Kidney (tissue), 14 donors: ENCODE results near the gene RGSL1. TPM values are rescaled to one million over a fixed set of nuclear protein-coding genes. Genes with fewer than 3 reads are reported as not detected.
A peak's percentile ranks its signal among the peaks of the same experiment; 100 is the strongest.

ENCODE experiments used
- DNase-seq, 5 donors: peaks; one replicate each; pipeline ENCODE4 v3.0.0-alpha.2; 2013 to 2020
- FAIRE-seq: peaks from 2 replicates; lab custom pipeline; 2012; peaks lifted over from hg19 to GRCh38; lab: Jason Lieb, UNC
- H3K27ac ChIP-seq, 2 donors: one replicate each; pipeline ENCODE4 v1.7.0; 2013; ENCODE audit warnings: low read depth in 2 of 2, low read length in 2 of 2, inconsistent platforms in 1 of 2
- H3K27me3 ChIP-seq: one replicate; pipeline ENCODE4 v1.7.1; 2013; ENCODE audit warnings: low read length, inconsistent platforms; ENCODE audit not compliant: control insufficient read depth, insufficient read depth
- H3K36me3 ChIP-seq, 3 donors: one replicate each; pipeline versions ENCODE4 v1.7.0 to v1.7.1; 2013; ENCODE audit warnings: low read length in 3 of 3, control low read depth in 1 of 3, inconsistent platforms in 1 of 3; ENCODE audit not compliant: insufficient read depth in 3 of 3, control insufficient read depth in 2 of 3
- H3K4me1 ChIP-seq, 3 donors: one replicate each; pipeline versions ENCODE4 v1.7.0 to v1.7.1; 2013; ENCODE audit warnings: low read length in 3 of 3, inconsistent platforms in 1 of 3, low read depth in 1 of 3; ENCODE audit not compliant: control insufficient read depth in 2 of 3, insufficient read depth in 2 of 3
- H3K4me3 ChIP-seq, 3 donors: one replicate each; pipeline versions ENCODE4 v1.7.0 to v1.8.1; 2013; ENCODE audit warnings: low read length in 3 of 3, control low read depth in 1 of 3, inconsistent platforms in 1 of 3
- H3K9ac ChIP-seq, 3 donors: one replicate each; pipeline versions ENCODE4 v1.7.0 to v1.7.1; 2013; ENCODE audit warnings: low read length in 3 of 3, control low read depth in 1 of 3, inconsistent platforms in 1 of 3
- H3K9me3 ChIP-seq, 3 donors: one replicate each; pipeline versions ENCODE4 v1.7.0 to v1.7.1; 2013; ENCODE audit warnings: low read length in 3 of 3, control low read depth in 1 of 3, inconsistent platforms in 1 of 3; ENCODE audit not compliant: control insufficient read depth in 2 of 3, insufficient read depth in 1 of 3
- intact Hi-C: fragments of 100-400 bp; cut with DNase I; formaldehyde crosslinking; loops from one replicate; pipeline ENCODE4 v1.11.1; 2022
- polyA plus RNA-seq: library from polyadenylated mRNA; stranded (reverse); fragments of 350-450 nt; fragmentation: Illumina TruSeq; extraction: RNeasy Lipid Tissue Mini Kit (QIAGEN cat#74804); gene quantifications from one replicate; pipeline ENCODE4 v1.2.3, GENCODE V29; 2014; ENCODE audit warnings: low read depth, low replicate concordance; ENCODE audit not compliant: insufficient read depth
- total RNA-seq: library from RNA; stranded (reverse); fragmentation: NEBNext Ultra II Directional; extraction: Animal tissue kit (Norgen Biotek cat#: 25700); gene quantifications from one replicate; pipeline ENCODE4 v1.2.1, GENCODE V29; 2021
- TF ChIP-seq, protein P1 (sequence below): IDR thresholded peaks from 3 replicates; pipeline ENCODE4 v1.5.1; 2012; ENCODE audit warnings: mild to moderate bottlenecking, moderate library complexity, borderline replicate concordance; ENCODE audit not compliant: insufficient read depth; ENCODE audit errors: extremely low read depth
- donor health status: control.
- donor health status: control.
- donor health status: control.
- donor health status: control.
- donor health status: control.
- donor health status: DM: yes; HTN: yes; CAD: no.
- donor health status: Normal renal cell carcinoma (clear cell type).

RGSL1 gene
- total and polyA plus RNA-seq, 2 donors from 2014 or later: not detected

- intact Hi-C loops: no loop called here
Measured at GRCh38 chr1:182587666-182588499, 137.9 kb downstream of the RGSL1 start.

GRCh38 chr1:182588500-182589396 is 138.8 kb downstream of the RGSL1 start, which contains the start of gene RNASEL:
Gene RNASEL (minus strand): TSS chr1:182589256. CDS start chr1:182586806, 2,450 bp downstream.
- Histone ChIP-seq H3K4me1 (peaks cover 0 to 10% (median 7%) of the 10 kb centered on the region in 3 donors), H3K9me3 (no peaks in the 10 kb centered on the region), H3K4me3 (peak within 1 kb of the TSS; percentile 87 to 93 (median 88)), H3K27me3 (no peaks in the 10 kb centered on the region), H3K36me3 (no peaks in the 10 kb centered on the region), H3K27ac (peak within 1 kb of the TSS; percentile 86), H3K9ac (peak within 1 kb of the TSS; percentile 86 to 91 (median 89))
- DNase-seq: peak; percentile 82 to 90 (median 88)
- TF ChIP-seq, protein P1, sequence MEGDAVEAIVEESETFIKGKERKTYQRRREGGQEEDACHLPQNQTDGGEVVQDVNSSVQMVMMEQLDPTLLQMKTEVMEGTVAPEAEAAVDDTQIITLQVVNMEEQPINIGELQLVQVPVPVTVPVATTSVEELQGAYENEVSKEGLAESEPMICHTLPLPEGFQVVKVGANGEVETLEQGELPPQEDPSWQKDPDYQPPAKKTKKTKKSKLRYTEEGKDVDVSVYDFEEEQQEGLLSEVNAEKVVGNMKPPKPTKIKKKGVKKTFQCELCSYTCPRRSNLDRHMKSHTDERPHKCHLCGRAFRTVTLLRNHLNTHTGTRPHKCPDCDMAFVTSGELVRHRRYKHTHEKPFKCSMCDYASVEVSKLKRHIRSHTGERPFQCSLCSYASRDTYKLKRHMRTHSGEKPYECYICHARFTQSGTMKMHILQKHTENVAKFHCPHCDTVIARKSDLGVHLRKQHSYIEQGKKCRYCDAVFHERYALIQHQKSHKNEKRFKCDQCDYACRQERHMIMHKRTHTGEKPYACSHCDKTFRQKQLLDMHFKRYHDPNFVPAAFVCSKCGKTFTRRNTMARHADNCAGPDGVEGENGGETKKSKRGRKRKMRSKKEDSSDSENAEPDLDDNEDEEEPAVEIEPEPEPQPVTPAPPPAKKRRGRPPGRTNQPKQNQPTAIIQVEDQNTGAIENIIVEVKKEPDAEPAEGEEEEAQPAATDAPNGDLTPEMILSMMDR: no peak
- intact Hi-C loops: no loop called here
- no peak for FAIRE-seq

More at GRCh38 chr1:182587666-182588499, 137.9 kb downstream of the RGSL1 start:
- Histone ChIP-seq H3K27me3 (no peaks in the 10 kb centered on the region), H3K27ac (peak overlapping the region in 1 of 2 donors; percentile 86), H3K4me3 (peak overlapping the region; percentile 87 to 93 (median 88)), H3K36me3 (no peaks in the 10 kb centered on the region), H3K4me1 (peaks cover 0 to 10% (median 7%) of the 10 kb centered on the region in 3 donors), H3K9me3 (no peaks in the 10 kb centered on the region), H3K9ac (peak overlapping the region in 2 of 3 donors; percentile 86 to 91)
- TF ChIP-seq, protein P1: no peak
- FAIRE-seq: no peak
- DNase-seq: no peak

DNA sequence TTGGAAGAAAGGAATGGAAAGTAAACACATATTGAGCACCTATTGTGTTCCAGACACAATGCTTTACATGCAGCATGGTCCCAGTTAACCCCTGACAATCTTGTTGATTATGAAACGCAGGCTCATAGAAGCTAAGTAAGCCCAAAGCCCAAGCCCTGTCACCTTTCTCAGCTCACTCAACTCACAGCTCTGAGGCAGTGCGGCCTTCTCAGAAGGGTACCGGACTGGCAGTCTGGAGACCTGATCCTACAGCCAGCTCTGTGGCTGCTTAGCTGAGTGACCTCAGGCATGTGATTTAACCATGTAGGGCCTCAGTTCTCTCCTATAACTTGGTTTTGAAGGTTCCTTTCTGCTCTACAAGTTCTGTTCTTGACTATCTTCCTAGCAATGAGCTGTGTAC is 139.6 kb downstream of the RGSL1 start:
- Histone ChIP-seq H3K9ac (peak overlapping the region in 1 of 3 donors; percentile 86), H3K9me3 (no peaks in the 10 kb centered on the region), H3K27me3 (no peaks in the 10 kb centered on the region), H3K27ac (peak overlapping the region; percentile 86), H3K4me1 (peaks cover 0 to 7% (median 7%) of the 10 kb centered on the region in 3 donors), H3K36me3 (no peaks in the 10 kb centered on the region), H3K4me3 (peak overlapping the region in 2 of 3 donors; percentile 87 to 93)
- DNase-seq (no peak), FAIRE-seq (no peak)
- intact Hi-C loops: no loop called here
- TF ChIP-seq, protein P1: no peak
